Stomach (tissue), 9 donors: ENCODE data around the gene OGDH. TPM values are rescaled to one million over a fixed set of nuclear protein-coding genes. Genes with fewer than 3 reads are reported as not detected.

Source experiments
- DNase-seq, 2 donors: peaks; one replicate each; pipeline versions ENCODE4 v3.0.0 to v3.0.0-alpha.2; 2013 to 2019
- H3K27ac ChIP-seq, 5 donors: fragments of 200-600 bp in 4 of 5; sonication (generic) in 4 of 5; one replicate each; pipeline ENCODE4 v1.5.1; 2013 to 2019; ENCODE audit warnings: mild to moderate bottlenecking in 1 of 5, moderate library complexity in 1 of 5
- H3K27me3 ChIP-seq, 3 donors: fragments of 200-600 bp; sonication (generic); one replicate each; pipeline ENCODE4 v1.5.1; 2017 to 2019; ENCODE audit warnings: mixed run types in 1 of 3
- H3K36me3 ChIP-seq, 4 donors: fragments of 200-600 bp; sonication (generic); 1 replicate in 3 of 4; 2 replicates in 1 of 4; pipeline ENCODE4 v1.5.1; 2016 to 2019
- H3K4me1 ChIP-seq, 4 donors: fragments of 200-600 bp; sonication (generic); one replicate each; pipeline ENCODE4 v1.5.1; 2016 to 2019
- H3K4me3 ChIP-seq, 4 donors: fragments of 200-600 bp; sonication (generic) in 3 of 4; one replicate each; pipeline ENCODE4 v1.5.1; 2016 to 2019; ENCODE audit warnings: mild to moderate bottlenecking in 1 of 4
- H3K9me3 ChIP-seq, 4 donors: fragments of 200-600 bp; sonication (generic); one replicate each; pipeline ENCODE4 v1.5.1; 2016 to 2019
- CTCF ChIP-seq, 7 experiments: fragments of 450-650 bp in 4 of 7; fragments of 200-600 bp in 3 of 7; sonication (generic) in 3 of 7; IDR thresholded peaks; one replicate each; pipeline ENCODE4 v1.5.1; 2016 to 2019; ENCODE audit warnings: antibody characterized with exemption in 7 of 7, control low read depth in 2 of 7, mild to moderate bottlenecking in 1 of 7
- EP300 ChIP-seq: sonication (generic); formaldehyde crosslinking; IDR thresholded peaks from one replicate; pipeline ENCODE4 v1.6.1; 2017; ENCODE audit warnings: antibody characterized with exemption
- POLR2A ChIP-seq, 4 donors: fragments of 450-650 bp; IDR thresholded peaks; one replicate each; pipeline ENCODE4 v1.6.1; 2016; ENCODE audit warnings: antibody characterized with exemption in 4 of 4, control low read depth in 2 of 4, mild to moderate bottlenecking in 1 of 4, moderate library complexity in 1 of 4
- POLR2AphosphoS5 ChIP-seq, 3 donors: sonication (generic); formaldehyde crosslinking; IDR thresholded peaks; one replicate each; pipeline ENCODE4 v1.6.1; 2016; ENCODE audit warnings: antibody characterized with exemption in 3 of 3
- WGBS, 5 donors: extraction: QIAGEN DNeasy Blood & Tissue Kit in 3 of 5; methylation state at CpG; one replicate each; pipeline versions ENCODE4 v1.1.5 to v1.1.7; 2013 to 2018; 5-methylcytosine and 5-hydroxymethylcytosine counted together
- intact Hi-C: fragments of 100-400 bp; cut with DNase I; formaldehyde crosslinking; loops from one replicate; pipeline ENCODE4 v1.15.1; 2023; ENCODE audit warnings: low total_unique reads
- polyA plus RNA-seq, 3 donors: library from polyadenylated mRNA; stranded (reverse); fragments of 200-250 nt; gene quantifications; one replicate each; pipeline ENCODE4 v1.2.3, GENCODE V29; 2013
- total RNA-seq, 5 donors: library from RNA; depleted of rRNA; stranded (reverse); fragments of >200 nt; gene quantifications; one replicate each; pipeline versions ENCODE4 v1.1.0 to v1.2.3, GENCODE V29; 2014 to 2016
- donor health status: healthy with polysubstance abuse.
- donor health status: Bipolar disorder and iron deficiency.
- donor health status: healthy.

OGDH gene
- total and polyA plus RNA-seq, 8 donors, result 19.8 to 92.0 (median 31.3) TPM

GRCh38 chr7:44709945-44710596, 103.6 kb downstream of the OGDH start:
- DNase-seq, result no peak
- no peak overlapping the region for H3K27ac ChIP-seq
- H3K4me3 ChIP-seq, result no peak overlapping the region
- H3K4me1 ChIP-seq, result peaks cover 0 to 6% (median 3%) of the 10 kb centered on the region in 4 donors
- intact Hi-C loops, result no loop called here
- H3K36me3 ChIP-seq, result peaks cover 34 to 52% (median 46%) of the 10 kb centered on the region in 4 donors
- no peaks in the 10 kb centered on the region for H3K27me3 ChIP-seq
- WGBS, 5 donors, result 85 to 93% (median 89%) methylated on average over 10 of the region's 10 CpGs
- TF ChIP-seq EP300 (no peak), POLR2A (IDR thresholded peaks at IDR 0.05) (no peak), CTCF (IDR thresholded peaks at IDR 0.05) (no peak), POLR2AphosphoS5 (IDR thresholded peaks at IDR 0.05) (no peak)
- no peaks in the 10 kb centered on the region for H3K9me3 ChIP-seq

GRCh38 chr7:44711528-44711927, 105.1 kb downstream of the OGDH start:
- 44 to 71% (median 61%) methylated on average over 5 of the region's 5 CpGs for WGBS, 5 donors
- Histone ChIP-seq H3K9me3 (no peaks in the 10 kb centered on the region), H3K4me1 (peaks cover 0 to 6% (median 3%) of the 10 kb centered on the region in 4 donors), H3K27me3 (no peaks in the 10 kb centered on the region), H3K27ac (no peak overlapping the region), H3K36me3 (peaks cover 34 to 38% (median 38%) of the 10 kb centered on the region in 4 donors), H3K4me3 (no peak overlapping the region)
- DNase-seq, result no peak
- intact Hi-C loops, result no loop called here
- TF ChIP-seq POLR2AphosphoS5 (IDR thresholded peaks at IDR 0.05) (no peak), POLR2A (IDR thresholded peaks at IDR 0.05) (no peak), CTCF (IDR thresholded peaks at IDR 0.05) (no peak), EP300 (no peak)

GRCh38 chr7:44712012-44712411, 105.6 kb downstream of the OGDH start:
- 18 to 36% (median 27%) methylated on average over 5 of the region's 5 CpGs for WGBS, 5 donors
- peaks cover 0 to 6% (median 3%) of the 10 kb centered on the region in 4 donors for H3K4me1 ChIP-seq
- H3K36me3 ChIP-seq, result peaks cover 33% of the 10 kb centered on the region in 4 donors
- intact Hi-C loops, result no loop called here
- H3K9me3 ChIP-seq, result no peaks in the 10 kb centered on the region
- H3K4me3 ChIP-seq, result no peak overlapping the region
- no peak overlapping the region for H3K27ac ChIP-seq
- no peak for TF ChIP-seq POLR2A (IDR thresholded peaks at IDR 0.05)
- TF ChIP-seq POLR2AphosphoS5 (IDR thresholded peaks at IDR 0.05), result no peak
- TF ChIP-seq EP300, result no peak
- no peaks in the 10 kb centered on the region for H3K27me3 ChIP-seq
- peak in 1 of 2 donors; percentile 42 for DNase-seq

- no peak for DNase-seq
- no peak overlapping the region for H3K4me3 ChIP-seq
- peaks cover 22% of the 10 kb centered on the region in 4 donors for H3K36me3 ChIP-seq
- WGBS, 5 donors, result 65 to 91% (median 82%) methylated on average over 2 of the region's 2 CpGs
- intact Hi-C loops, result no loop called here
- H3K4me1 ChIP-seq, result peaks cover 0 to 6% (median 3%) of the 10 kb centered on the region in 4 donors
- H3K9me3 ChIP-seq, result no peaks in the 10 kb centered on the region
- H3K27ac ChIP-seq, result no peak overlapping the region
- no peaks in the 10 kb centered on the region for H3K27me3 ChIP-seq
- TF ChIP-seq CTCF (IDR thresholded peaks at IDR 0.05) (no peak), POLR2AphosphoS5 (IDR thresholded peaks at IDR 0.05) (no peak), POLR2A (IDR thresholded peaks at IDR 0.05) (no peak), EP300 (no peak)
These were observed 106.7 kb downstream of the OGDH start for GRCh38 chr7:44713141-44713540.
